Activated T-helper 2 cell treated with anti-CD3 and anti-CD28 coated beads, Interferon-gamma antibody, Interleukin-2, Interleukin-4, amounts not matched to agents 10 μg/mL and 5 μg/mL and 100 μg/mL, durations not matched to agents 14 hours and 24 hours and 36 hours (primary cell): ENCODE results near the gene CCDC182. TPM values are rescaled to one million over a fixed set of nuclear protein-coding genes. Genes with fewer than 3 reads are reported as not detected.

Experiments used
- DNase-seq: peaks from one replicate; pipeline ENCODE4 v3.0.0; 2021; ENCODE audit warnings: low spot score
- H3K27ac Mint-ChIP-seq: one replicate; pipeline ENCODE4 v1.8.0; 2021; ENCODE audit warnings: mixed read lengths
- H3K27me3 Mint-ChIP-seq: one replicate; pipeline ENCODE4 v1.8.0; 2021; ENCODE audit warnings: low read depth, mixed read lengths
- H3K36me3 Mint-ChIP-seq: one replicate; pipeline ENCODE4 v1.8.0; 2021; ENCODE audit warnings: low read depth, mixed read lengths
- H3K4me1 Mint-ChIP-seq: one replicate; pipeline ENCODE4 v1.8.0; 2021; ENCODE audit warnings: low read depth, mixed read lengths
- H3K4me3 Mint-ChIP-seq: one replicate; pipeline ENCODE4 v1.8.0; 2021; ENCODE audit warnings: low read depth, mild to moderate bottlenecking, moderate library complexity, mixed read lengths
- H3K9me3 Mint-ChIP-seq: one replicate; pipeline ENCODE4 v1.8.0; 2021; ENCODE audit warnings: mixed read lengths
- intact Hi-C: fragments of 100-400 bp; cut with micrococcal nuclease; formaldehyde crosslinking; loops from one replicate; pipeline ENCODE4 v1.15.1; 2023
- total RNA-seq: library from RNA; stranded (reverse); gene quantifications from 2 replicates; pipeline ENCODE4 v1.2.3, GENCODE V29; 2022

Gene CCDC182
- total RNA-seq, 1 donor from 2014 or later = not detected

DNA sequence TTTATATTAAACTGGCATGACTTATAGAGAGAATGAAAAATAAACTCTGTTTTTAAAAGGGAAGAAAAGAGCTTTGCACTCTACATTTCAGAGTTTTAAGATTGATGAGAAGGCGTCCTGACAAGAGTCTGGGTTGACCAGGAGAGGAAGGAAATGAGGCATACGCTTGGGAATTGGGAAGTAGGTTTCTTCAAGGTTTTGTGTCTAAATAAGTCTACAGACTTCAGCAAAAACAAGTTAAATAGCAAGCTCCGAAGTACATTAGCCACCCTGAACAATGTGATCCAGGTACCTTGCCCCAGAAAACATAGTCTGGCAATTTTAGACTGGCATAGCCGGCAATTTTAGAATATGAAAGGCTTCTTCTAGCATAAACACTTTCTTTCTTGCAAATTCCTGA lies 28.5 kb upstream of the CCDC182 start:
- no peak for DNase-seq
- Mint-ChIP-seq H3K36me3 (no peaks in the 10 kb centered on the region), H3K27me3 (peaks cover 45% of the 10 kb centered on the region), H3K4me3 (no peak overlapping the region), H3K9me3 (no peaks in the 10 kb centered on the region), H3K27ac (no peak overlapping the region), H3K4me1 (no peaks in the 10 kb centered on the region)
- intact Hi-C loops = no loop called here

DNA sequence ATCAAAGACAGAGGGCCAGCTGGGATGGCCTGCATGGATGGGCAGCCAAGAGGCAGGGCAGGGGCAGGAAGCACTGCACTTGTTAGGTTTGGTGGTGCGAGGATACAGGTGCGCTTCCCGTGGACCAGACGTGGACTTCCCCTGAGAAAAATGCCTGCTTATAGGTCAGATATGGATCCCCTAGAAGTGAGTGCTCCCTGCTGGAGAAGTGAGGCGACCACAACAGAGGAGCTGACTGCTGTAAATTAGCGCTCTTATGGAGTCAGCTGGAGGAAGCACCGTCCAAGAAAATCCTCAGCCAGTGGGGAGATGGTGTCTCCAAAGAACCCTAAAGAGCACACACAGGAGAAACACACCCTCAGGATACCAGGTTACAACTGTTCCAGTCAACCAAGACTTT lies 27.7 kb upstream of the CCDC182 start:
- Mint-ChIP-seq H3K27me3 (peaks cover 49% of the 10 kb centered on the region), H3K4me1 (no peaks in the 10 kb centered on the region), H3K4me3 (no peak overlapping the region), H3K36me3 (no peaks in the 10 kb centered on the region), H3K27ac (no peak overlapping the region), H3K9me3 (no peaks in the 10 kb centered on the region)
- intact Hi-C loops = no loop called here
- no peak for DNase-seq

DNA sequence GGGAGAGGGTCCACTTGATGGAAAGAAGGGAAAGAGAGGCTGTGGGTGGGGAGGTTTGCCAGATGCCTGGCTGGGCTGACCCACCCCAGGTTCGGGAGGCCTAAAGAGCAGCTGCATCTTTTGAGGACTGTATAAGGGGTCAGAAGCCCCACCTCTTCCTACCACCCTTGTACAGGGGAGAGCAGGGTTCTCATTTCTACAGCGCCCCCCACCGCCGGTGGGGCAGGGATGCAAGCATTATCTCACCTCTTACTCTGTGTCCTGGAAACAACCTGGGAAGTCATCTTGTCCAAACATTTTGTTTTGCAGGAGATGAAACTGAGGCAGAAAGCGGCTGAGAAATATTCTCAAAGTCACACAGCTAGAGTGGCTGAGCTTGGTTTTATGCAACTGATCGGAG lies 22.5 kb upstream of the CCDC182 start:
- no peak for DNase-seq
- no peak overlapping the region for H3K4me3 Mint-ChIP-seq
- no peaks in the 10 kb centered on the region for H3K9me3 Mint-ChIP-seq
- H3K27ac Mint-ChIP-seq = no peak overlapping the region
- no peaks in the 10 kb centered on the region for H3K4me1 Mint-ChIP-seq
- peaks cover 25% of the 10 kb centered on the region for H3K27me3 Mint-ChIP-seq
- no peaks in the 10 kb centered on the region for H3K36me3 Mint-ChIP-seq
- intact Hi-C loops = no loop called here

DNA sequence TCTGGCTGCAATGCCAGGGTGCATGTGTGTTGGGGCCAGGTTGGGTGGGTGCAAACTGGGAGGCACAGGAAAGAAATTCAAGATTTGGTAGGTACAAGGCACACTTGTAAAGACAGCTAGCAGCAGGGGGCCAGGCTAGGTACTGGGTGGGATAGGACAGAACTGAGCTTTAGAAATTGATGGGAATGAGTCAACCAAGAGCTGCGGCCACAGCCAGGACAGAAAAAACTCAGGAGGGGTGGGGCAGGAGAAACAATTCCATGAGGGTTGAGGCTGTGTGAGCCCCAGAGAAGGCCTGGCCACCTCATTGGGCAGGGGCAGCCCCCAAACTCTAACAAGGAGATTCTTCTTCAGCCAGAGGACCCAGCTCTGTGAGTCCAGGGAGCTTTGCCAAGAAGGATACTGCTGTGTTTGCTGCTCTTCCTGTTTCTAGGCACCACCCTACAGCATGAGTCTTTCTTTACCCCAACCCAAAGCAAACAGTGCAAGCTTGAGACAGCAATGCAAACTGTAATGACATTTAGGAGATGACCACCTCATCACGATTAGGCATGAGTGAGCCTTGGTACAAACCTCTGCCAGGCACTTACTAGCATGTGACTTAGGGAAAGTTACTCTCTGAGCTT lies 21.3 kb upstream of the CCDC182 start:
- no peak for DNase-seq
- H3K36me3 Mint-ChIP-seq = no peaks in the 10 kb centered on the region
- intact Hi-C loops = no loop called here
- H3K27ac Mint-ChIP-seq = no peak overlapping the region
- peaks cover 16% of the 10 kb centered on the region for H3K27me3 Mint-ChIP-seq
- no peak overlapping the region for H3K4me3 Mint-ChIP-seq
- no peaks in the 10 kb centered on the region for H3K9me3 Mint-ChIP-seq
- H3K4me1 Mint-ChIP-seq = no peaks in the 10 kb centered on the region

DNA sequence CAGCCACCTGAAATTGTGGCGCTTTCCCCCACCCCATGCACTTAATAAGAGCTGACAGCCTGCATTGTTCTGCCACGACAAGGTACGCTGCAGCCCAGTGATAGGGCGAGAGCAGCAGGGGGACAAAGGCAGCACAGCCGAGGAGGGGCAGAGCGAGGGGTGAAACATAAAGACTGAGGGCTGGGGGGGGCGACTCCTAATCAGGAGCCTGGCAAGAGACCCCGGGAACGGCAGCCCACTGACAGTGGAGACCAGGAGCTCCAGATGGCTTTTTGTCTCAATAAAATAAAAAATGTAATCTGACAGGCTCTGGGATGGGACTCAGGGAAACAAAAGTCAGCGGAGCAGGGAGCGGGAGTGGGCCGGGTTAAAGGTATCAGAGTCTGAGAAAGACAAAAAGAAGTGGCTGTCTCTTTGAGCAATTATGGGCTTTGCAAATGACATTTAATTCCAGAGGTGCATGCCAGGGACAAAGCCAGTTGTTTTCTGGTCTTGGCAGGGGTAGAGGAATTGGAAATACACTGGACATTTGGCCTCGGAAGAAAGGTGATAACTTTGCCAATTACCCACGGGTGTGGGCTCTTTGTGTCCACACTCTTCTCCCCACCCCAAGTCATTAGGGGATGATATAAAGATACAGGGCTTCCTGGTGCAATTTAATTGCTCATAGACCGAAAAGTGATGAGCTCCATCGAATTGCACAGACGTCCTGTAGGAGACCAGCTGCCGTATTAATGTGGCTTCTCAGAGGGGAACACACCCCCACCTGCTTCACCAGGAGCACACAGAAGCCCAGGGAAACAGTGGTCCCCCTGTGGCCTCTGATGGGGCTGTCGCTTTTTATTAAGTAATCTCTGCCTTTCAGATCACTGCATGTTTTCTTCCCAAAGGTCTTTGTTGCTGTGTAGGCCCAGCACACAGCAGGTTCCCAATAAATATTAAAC lies 17.6 kb upstream of the CCDC182 start:
- no peak overlapping the region for H3K27ac Mint-ChIP-seq
- H3K27me3 Mint-ChIP-seq = peaks cover 5% of the 10 kb centered on the region
- H3K9me3 Mint-ChIP-seq = no peaks in the 10 kb centered on the region
- H3K36me3 Mint-ChIP-seq = no peaks in the 10 kb centered on the region
- H3K4me1 Mint-ChIP-seq = no peaks in the 10 kb centered on the region
- intact Hi-C loops = no loop called here
- DNase-seq = no peak
- H3K4me3 Mint-ChIP-seq = no peak overlapping the region

DNA sequence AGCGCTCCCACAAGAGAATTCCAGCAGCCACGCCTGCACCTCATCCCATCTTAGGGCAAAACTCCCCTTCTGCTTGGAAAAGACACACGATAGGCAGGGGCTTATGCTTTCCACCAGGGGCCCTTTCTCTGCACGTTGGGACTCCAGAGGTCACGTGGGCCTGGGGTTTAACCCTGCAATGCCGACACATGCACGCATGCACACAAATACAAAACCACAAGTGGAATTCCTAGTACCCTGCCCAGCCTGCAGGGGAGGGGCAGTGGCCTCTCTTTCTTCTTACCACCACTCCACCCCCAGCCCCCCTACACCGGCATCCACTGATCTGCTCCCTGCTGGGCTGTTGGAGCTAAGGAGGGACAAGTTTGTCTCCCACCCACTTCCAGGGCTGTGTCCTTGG lies 16.8 kb upstream of the CCDC182 start:
- Mint-ChIP-seq H3K4me3 (no peak overlapping the region), H3K36me3 (no peaks in the 10 kb centered on the region), H3K27ac (no peak overlapping the region), H3K9me3 (no peaks in the 10 kb centered on the region), H3K27me3 (no peaks in the 10 kb centered on the region), H3K4me1 (no peaks in the 10 kb centered on the region)
- intact Hi-C loops = no loop called here
- no peak for DNase-seq

DNA sequence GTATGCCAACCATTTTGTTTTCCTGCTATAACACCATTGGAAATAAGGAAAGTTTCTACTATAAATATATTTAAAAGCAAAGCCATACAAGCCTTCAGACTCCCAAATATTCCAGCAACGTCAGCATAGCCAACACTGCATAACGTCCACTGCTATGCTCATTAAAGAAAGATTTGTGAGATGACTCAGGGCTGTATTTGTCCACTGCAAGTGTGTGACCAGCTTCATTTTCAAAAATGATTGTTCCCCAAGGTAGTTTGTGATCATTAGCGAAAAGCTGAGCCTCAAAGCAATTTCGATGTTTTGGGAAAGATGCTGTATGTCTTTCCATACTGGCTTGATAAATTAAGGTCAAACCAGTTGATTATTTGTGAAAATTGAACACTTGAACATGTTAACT lies 14.9 kb upstream of the CCDC182 start:
- no peaks in the 10 kb centered on the region for H3K36me3 Mint-ChIP-seq
- no peaks in the 10 kb centered on the region for H3K9me3 Mint-ChIP-seq
- H3K4me1 Mint-ChIP-seq = no peaks in the 10 kb centered on the region
- H3K27me3 Mint-ChIP-seq = no peaks in the 10 kb centered on the region
- intact Hi-C loops = no loop called here
- no peak for DNase-seq
- no peak overlapping the region for H3K4me3 Mint-ChIP-seq
- no peak overlapping the region for H3K27ac Mint-ChIP-seq

DNA sequence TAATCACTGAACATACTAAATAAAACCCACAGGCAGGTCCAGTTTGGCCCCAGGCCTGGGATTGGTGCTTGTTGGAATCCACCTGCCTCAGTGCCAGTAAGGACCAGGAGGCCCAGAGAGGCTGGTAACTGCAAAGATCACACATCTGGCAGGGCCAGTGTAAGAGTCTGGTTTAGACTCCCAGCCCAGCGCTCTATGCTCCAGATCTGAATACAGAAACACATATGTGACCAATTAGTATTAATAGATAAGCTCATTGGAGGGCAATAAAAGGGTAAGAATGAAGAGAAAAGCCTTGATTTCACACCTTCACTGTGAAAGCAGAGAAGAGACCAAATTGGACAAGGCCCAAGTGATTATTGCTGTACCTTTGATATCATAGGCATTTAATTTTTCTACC lies 13.6 kb upstream of the CCDC182 start:
- no peaks in the 10 kb centered on the region for H3K4me1 Mint-ChIP-seq
- no peaks in the 10 kb centered on the region for H3K27me3 Mint-ChIP-seq
- no peak overlapping the region for H3K4me3 Mint-ChIP-seq
- no peak for DNase-seq
- H3K36me3 Mint-ChIP-seq = no peaks in the 10 kb centered on the region
- no peaks in the 10 kb centered on the region for H3K9me3 Mint-ChIP-seq
- intact Hi-C loops = no loop called here
- no peak overlapping the region for H3K27ac Mint-ChIP-seq

DNA sequence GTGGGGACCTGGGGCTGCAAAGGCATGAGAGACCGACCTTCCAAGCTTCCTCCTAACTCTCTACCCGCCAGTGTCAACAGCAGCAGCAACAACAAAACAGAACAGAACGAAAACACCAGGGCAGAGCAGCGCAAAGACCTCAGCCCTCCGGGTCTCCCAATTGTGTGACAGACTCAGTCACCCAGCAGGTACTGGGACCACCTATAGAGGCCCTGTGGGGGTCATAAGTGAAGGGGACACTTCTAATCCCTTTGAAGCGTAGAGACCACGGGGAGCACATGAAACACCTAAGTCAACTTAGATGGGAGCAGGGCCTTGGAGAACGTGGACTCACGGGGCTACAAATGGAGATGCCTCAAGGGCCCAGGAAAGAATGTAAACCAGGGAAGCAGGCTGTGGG lies 12.6 kb upstream of the CCDC182 start:
- no peak overlapping the region for H3K4me3 Mint-ChIP-seq
- H3K27me3 Mint-ChIP-seq = no peaks in the 10 kb centered on the region
- intact Hi-C loops = no loop called here
- no peak for DNase-seq
- no peaks in the 10 kb centered on the region for H3K36me3 Mint-ChIP-seq
- no peaks in the 10 kb centered on the region for H3K9me3 Mint-ChIP-seq
- H3K4me1 Mint-ChIP-seq = no peaks in the 10 kb centered on the region
- H3K27ac Mint-ChIP-seq = no peak overlapping the region

DNA sequence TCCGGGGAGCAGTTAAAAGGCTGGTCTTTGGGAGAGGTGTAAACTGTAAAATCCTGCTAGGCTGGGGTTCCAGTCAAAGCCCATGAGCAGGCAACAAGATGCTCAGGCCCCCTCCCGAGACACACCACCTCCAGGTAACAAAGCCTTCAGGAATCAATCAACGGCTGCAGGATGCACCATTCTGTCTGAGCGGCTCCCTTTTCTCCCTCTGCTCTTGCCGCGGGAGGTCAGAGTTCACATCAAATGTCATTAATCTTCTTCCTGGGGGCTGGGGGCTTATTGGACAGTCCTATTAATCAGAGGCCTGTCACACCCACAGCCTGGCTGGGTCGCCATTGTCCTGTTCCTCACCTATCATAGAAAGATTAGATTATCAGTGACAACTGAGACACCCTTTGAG lies 11.9 kb upstream of the CCDC182 start:
- Mint-ChIP-seq H3K27me3 (no peaks in the 10 kb centered on the region), H3K9me3 (no peaks in the 10 kb centered on the region), H3K4me1 (no peaks in the 10 kb centered on the region), H3K36me3 (no peaks in the 10 kb centered on the region), H3K27ac (no peak overlapping the region), H3K4me3 (no peak overlapping the region)
- intact Hi-C loops = no loop called here
- no peak for DNase-seq

DNA sequence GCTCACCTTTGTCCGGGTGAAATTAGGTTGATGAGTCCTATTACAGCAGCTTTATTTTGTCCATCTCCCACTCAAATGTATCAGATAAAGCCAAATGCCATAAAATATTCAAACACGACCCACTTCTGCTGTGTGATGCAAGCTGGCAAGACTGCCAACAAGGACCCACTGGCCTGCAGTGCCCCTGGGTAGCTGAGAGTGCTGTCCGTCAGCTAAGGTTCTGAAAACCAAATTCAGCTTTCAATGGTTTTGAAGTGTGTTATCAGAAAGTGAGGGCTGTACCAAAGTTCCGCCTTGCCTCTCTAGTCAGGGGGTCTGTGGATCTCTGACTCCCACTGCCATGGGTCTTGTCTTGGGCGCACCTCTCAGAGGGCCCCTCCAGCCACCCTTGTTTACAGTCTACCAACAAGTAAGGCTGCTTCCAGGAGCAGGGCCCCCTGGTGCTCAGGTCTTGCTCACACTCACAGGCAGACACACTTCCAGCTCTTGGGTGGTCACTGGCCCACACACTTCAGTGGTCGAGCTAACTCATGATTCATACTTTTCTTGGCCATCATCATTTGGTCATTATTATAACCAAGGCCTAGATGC lies 10.5 kb upstream of the CCDC182 start:
- no peak for DNase-seq
- Mint-ChIP-seq H3K9me3 (no peaks in the 10 kb centered on the region), H3K4me3 (no peak overlapping the region), H3K27me3 (no peaks in the 10 kb centered on the region), H3K36me3 (no peaks in the 10 kb centered on the region), H3K27ac (no peak overlapping the region), H3K4me1 (no peaks in the 10 kb centered on the region)
- intact Hi-C loops = no loop called here

DNA sequence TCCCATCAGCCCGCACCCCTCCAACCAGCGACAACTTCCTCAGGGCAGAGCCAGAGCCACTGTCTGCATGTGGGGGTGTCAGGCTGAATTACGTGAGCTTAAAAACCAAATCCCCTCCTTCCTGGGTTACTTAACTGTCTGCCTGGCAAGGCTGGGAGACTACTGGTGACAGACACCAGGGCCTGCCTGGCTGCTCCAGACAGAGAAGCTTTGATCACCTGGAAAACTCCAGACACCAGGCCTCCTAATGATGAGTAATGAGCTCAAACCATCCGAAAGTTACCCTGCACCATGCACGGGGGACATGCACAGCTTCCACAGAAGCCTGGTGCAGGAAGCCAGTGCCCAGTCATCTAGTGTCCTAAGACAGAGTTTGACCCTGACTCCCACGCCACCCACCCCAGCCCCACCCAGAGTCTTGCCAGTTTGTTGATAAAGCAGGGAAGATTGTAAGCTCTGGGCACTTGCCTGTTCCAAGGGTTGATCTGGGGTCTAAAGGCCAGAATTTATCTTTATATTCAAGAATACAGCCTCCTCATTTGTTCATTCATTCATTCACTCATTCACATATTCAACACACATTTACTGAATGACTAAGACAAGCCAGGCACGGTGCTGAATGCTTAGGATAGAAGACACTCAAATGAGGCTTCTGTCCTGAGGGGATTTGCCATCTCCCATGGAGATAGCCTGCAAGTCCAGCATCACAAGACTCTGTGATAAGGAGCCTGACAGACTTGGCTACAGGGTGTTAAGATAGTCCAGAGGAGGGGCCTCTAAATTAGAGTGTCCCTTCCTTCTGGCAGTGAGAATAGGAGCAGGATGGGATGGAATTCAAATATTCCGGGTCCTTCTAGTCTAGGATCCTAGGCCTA lies 7.2 kb upstream of the CCDC182 start:
- Mint-ChIP-seq H3K9me3 (no peaks in the 10 kb centered on the region), H3K27me3 (peaks cover 2% of the 10 kb centered on the region), H3K4me3 (no peak overlapping the region), H3K4me1 (peaks cover 7% of the 10 kb centered on the region), H3K36me3 (no peaks in the 10 kb centered on the region), H3K27ac (no peak overlapping the region)
- intact Hi-C loops = no loop called here
- DNase-seq = no peak
